DMS 273 treated with DMSO at 0.1 percent for 48 hours (cell line): Measurements from ENCODE around the gene CEP72.
"Not testable (repeated sequence)": the region's sequence is repeated elsewhere in the genome, so short reads cannot be mapped to it uniquely, and the experiment has no call there.

Source experiments
- DNase-seq: peaks from one replicate; lab custom pipeline; 2025; lab: John Stamatoyannopoulos, UW

CEP72 gene

GRCh38 chr5:684751-685216, 72.6 kb downstream of the CEP72 start:
- DNase-seq, result no peak

- DNase-seq, result no peak
These were observed 73.4 kb downstream of the CEP72 start for GRCh38 chr5:685262-686171.

- DNase-seq, result not testable (repeated sequence)
These were observed 74.0 kb downstream of the CEP72 start for GRCh38 chr5:686172-686523.

- not testable (repeated sequence) for DNase-seq
These were observed 74.8 kb downstream of the CEP72 start for GRCh38 chr5:686936-687335.

GRCh38 chr5:688348-689010, 76.3 kb downstream of the CEP72 start:
- DNase-seq, result not testable (repeated sequence)

GRCh38 chr5:690293-690692, 78.2 kb downstream of the CEP72 start:
- not testable (repeated sequence) for DNase-seq

- DNase-seq, result not testable (repeated sequence)
These were observed 78.9 kb downstream of the CEP72 start for GRCh38 chr5:691049-691448.

GRCh38 chr5:691817-692528, 79.8 kb downstream of the CEP72 start:
- DNase-seq, result no peak

GRCh38 chr5:692529-693041, 80.4 kb downstream of the CEP72 start:
- not testable (repeated sequence) for DNase-seq

- DNase-seq, result not testable (repeated sequence)
These were observed 81.3 kb downstream of the CEP72 start, which contains the start of gene TPPP for GRCh38 chr5:693271-694041. TPPP (minus strand) TSS chr5:693352; CDS start chr5:678060, 15,292 bp downstream.

- DNase-seq, result not testable (repeated sequence)
These were observed 81.9 kb downstream of the CEP72 start for GRCh38 chr5:694042-694431.

- DNase-seq, result not testable (repeated sequence)
These were observed 83.3 kb downstream of the CEP72 start for GRCh38 chr5:695475-695874.

- DNase-seq, result not testable (repeated sequence)
These were observed 84.1 kb downstream of the CEP72 start for GRCh38 chr5:696191-696590.

GRCh38 chr5:696753-697702, 84.9 kb downstream of the CEP72 start:
- not testable (repeated sequence) for DNase-seq
